K562 (cell line): Measurements from ENCODE around the gene HIF1A.

ENCODE experiments used
- BCLAF1 ChIP-seq, 2 experiments: fragments of 450-650 bp in 1 of 2; IDR thresholded peaks; 2 replicates each; pipeline ENCODE4 v1.6.1; 2011 to 2017; ENCODE audit warnings: low read depth in 2 of 2, antibody characterized with exemption in 1 of 2, borderline replicate concordance in 1 of 2, low read length in 1 of 2, mild to moderate bottlenecking in 1 of 2, mixed read lengths in 1 of 2; ENCODE audit not compliant: control insufficient read depth in 1 of 2
- ETV5 ChIP-seq: sonication (generic); formaldehyde crosslinking; IDR thresholded peaks from 2 replicates; pipeline ENCODE4 v1.4.0; 2020; ENCODE audit warnings: low read depth, mild to moderate bottlenecking, missing genetic modification reagents
- HLTF ChIP-seq: fragments of 450-650 bp; IDR thresholded peaks from 2 replicates; pipeline ENCODE4 v1.6.1; 2016
- MYC ChIP-seq, 2 experiments: fragments of 250-450 bp in 1 of 2; sonication (Bioruptor Pico) in 1 of 2; IDR thresholded peaks; 2 replicates each; pipeline versions ENCODE4 v1.5.1 to v1.6.1; 2012 to 2021; ENCODE audit warnings: low read depth in 2 of 2, borderline replicate concordance in 1 of 2, improper control_type of control experiment in 1 of 2, low read length in 1 of 2, mild to moderate bottlenecking in 1 of 2, moderate library complexity in 1 of 2
- SP1 ChIP-seq: sonication (generic); formaldehyde crosslinking; IDR thresholded peaks from 2 replicates; pipeline ENCODE4 v1.8.1; 2022; ENCODE audit warnings: mild to moderate bottlenecking, missing genetic modification reagents
- ZNF197 ChIP-seq: fragments of 200-800 bp; sonication (Bioruptor generic); IDR thresholded peaks from 2 replicates; pipeline ENCODE4 v1.6.1; 2016; ENCODE audit warnings: low read depth, missing genetic modification characterization, missing compliant biosample characterization
- ZNF644 ChIP-seq: fragments of 200-800 bp; sonication (Bioruptor generic); IDR thresholded peaks from 2 replicates; pipeline ENCODE4 v1.6.1; 2016; ENCODE audit warnings: low read depth, missing genetic modification characterization, missing compliant biosample characterization

- TF ChIP-seq MYC (IDR thresholded peaks at IDR 0.05; ENCODE audit: low read depth, low read length) (no peak), MYC (CRISPR knock-in tag; IDR thresholded peaks at IDR 0.05; ENCODE audit: borderline replicate concordance, low read depth) (no peak), BCLAF1 (IDR thresholded peaks at IDR 0.05; ENCODE audit: borderline replicate concordance in 1 of 2, control insufficient read depth in 1 of 2, low read depth in 2 of 2, low read length in 1 of 2) (no peak), ETV5 (no peak), SP1 (CRISPR knock-in tag) (no peak), ZNF197 (CRISPR knock-in tag) (no peak), HLTF (no peak), ZNF644 (no peak)
These were observed 48.9 kb downstream of the HIF1A start for GRCh38 chr14:61744238-61744637.
